Peyer's patch (tissue), 4 donors: ENCODE data around the gene CYP2A6. TPM values are rescaled to one million over a fixed set of nuclear protein-coding genes. Genes with fewer than 3 reads are reported as not detected.
"Not testable (repeated sequence)": the region's sequence is repeated elsewhere in the genome, so short reads cannot be mapped to it uniquely, and the experiment has no call there.

ENCODE experiments used
- DNase-seq, 3 donors: peaks; one replicate each; pipeline ENCODE4 v3.0.0-alpha.2; 2017 to 2019
- H3K27ac ChIP-seq, 4 donors: fragments of 200-600 bp; sonication (generic); one replicate each; pipeline ENCODE4 v1.5.1; 2016 to 2019
- H3K27me3 ChIP-seq, 2 donors: fragments of 200-600 bp; sonication (generic); one replicate each; pipeline ENCODE4 v1.5.1; 2019
- H3K36me3 ChIP-seq, 3 donors: fragments of 200-600 bp; sonication (generic); one replicate each; pipeline ENCODE4 v1.5.1; 2016 to 2019
- H3K4me1 ChIP-seq, 4 donors: fragments of 200-600 bp; sonication (generic); one replicate each; pipeline ENCODE4 v1.5.1; 2016 to 2019
- H3K4me3 ChIP-seq, 4 donors: fragments of 200-600 bp; sonication (generic); 1 replicate in 3 of 4; 2 replicates in 1 of 4; pipeline ENCODE4 v1.5.1; 2016 to 2019; ENCODE audit warnings: mild to moderate bottlenecking in 1 of 4
- H3K9me3 ChIP-seq, 4 donors: fragments of 200-600 bp; sonication (generic); one replicate each; pipeline ENCODE4 v1.5.1; 2016 to 2019; ENCODE audit warnings: mild to moderate bottlenecking in 1 of 4
- CTCF ChIP-seq, 6 experiments: fragments of 450-650 bp in 4 of 6; fragments of 200-600 bp in 2 of 6; sonication (generic) in 1 of 6; IDR thresholded peaks; one replicate each; pipeline ENCODE4 v1.5.1; 2017 to 2019; ENCODE audit warnings: antibody characterized with exemption in 6 of 6, mild to moderate bottlenecking in 3 of 6, moderate library complexity in 1 of 6
- POLR2A ChIP-seq, 2 donors: fragments of 450-650 bp; IDR thresholded peaks; one replicate each; pipeline ENCODE4 v1.5.1; 2017; ENCODE audit warnings: antibody characterized with exemption in 2 of 2, mild to moderate bottlenecking in 2 of 2, moderate library complexity in 2 of 2
- total RNA-seq, 4 donors: library from RNA; depleted of rRNA; stranded (reverse); fragments of >200 nt; gene quantifications; one replicate each; pipeline ENCODE4 v1.1.0, GENCODE V29; 2016

The CYP2A6 gene
- total RNA-seq, 4 donors from 2014 or later: not detected

GRCh38 chr19:40819479-40820234 lies 30.6 kb downstream of the CYP2A6 start:
- Histone ChIP-seq H3K4me1 (peaks cover 0 to 27% (median 0%) of the 10 kb centered on the region in 4 donors), H3K27ac (peak overlapping the region in 3 of 4 donors; percentile 5 to 69 (median 50))
- H3K4me3 ChIP-seq, H3K36me3 ChIP-seq, H3K9me3 ChIP-seq, H3K27me3 ChIP-seq: not testable (repeated sequence)
- TF ChIP-seq CTCF (IDR thresholded peaks at IDR 0.05): peak; percentile 72 to 99 (median 86)
- DNase-seq: peak in 2 of 3 donors; percentile 58 to 77

GRCh38 chr19:40818480-40819399 lies 31.5 kb downstream of the CYP2A6 start:
- not testable (repeated sequence) for H3K9me3 ChIP-seq
- peak overlapping the region in 3 of 4 donors; percentile 12 to 69 (median 50) for H3K27ac ChIP-seq
- peak; percentile 77 to 91 (median 85) for DNase-seq

GRCh38 chr19:40815223-40815622 lies 35.0 kb downstream of the CYP2A6 start:
- Histone ChIP-seq H3K27me3 (no peaks in the 10 kb centered on the region), H3K4me1 (peaks cover 0 to 35% (median 4%) of the 10 kb centered on the region in 4 donors), H3K9me3 (no peaks in the 10 kb centered on the region), H3K36me3 (no peaks in the 10 kb centered on the region), H3K27ac (no peak overlapping the region), H3K4me3 (no peak overlapping the region)
- DNase-seq: peak in 1 of 3 donors; percentile 39
- TF ChIP-seq POLR2A (IDR thresholded peaks at IDR 0.05): no peak
- TF ChIP-seq CTCF (IDR thresholded peaks at IDR 0.05): no peak

More at GRCh38 chr19:40818480-40819399, 31.5 kb downstream of the CYP2A6 start:
- Histone ChIP-seq H3K4me1 (peaks cover 0 to 27% (median 0%) of the 10 kb centered on the region in 4 donors), H3K4me3 (peak overlapping the region in 2 of 4 donors; percentile 31 to 34)
- not testable (repeated sequence) for H3K27me3 ChIP-seq, H3K36me3 ChIP-seq
- peak in 5 of 6 experiments; percentile 20 to 43 (median 34) for TF ChIP-seq CTCF (IDR thresholded peaks at IDR 0.05)

GRCh38 chr19:40813182-40813581 lies 37.1 kb downstream of the CYP2A6 start:
- H3K27me3 ChIP-seq: no peaks in the 10 kb centered on the region
- peak overlapping the region in 1 of 4 donors; percentile 50 for H3K27ac ChIP-seq
- no peak for TF ChIP-seq POLR2A (IDR thresholded peaks at IDR 0.05)
- TF ChIP-seq CTCF (IDR thresholded peaks at IDR 0.05): no peak
- no peaks in the 10 kb centered on the region for H3K9me3 ChIP-seq
- H3K36me3 ChIP-seq: peaks cover 0 to 9% (median 0%) of the 10 kb centered on the region in 3 donors
- H3K4me1 ChIP-seq: peaks cover 0 to 34% (median 4%) of the 10 kb centered on the region in 4 donors
- no peak overlapping the region for H3K4me3 ChIP-seq
- no peak for DNase-seq

- Histone ChIP-seq H3K27ac (peak overlapping the region in 1 of 4 donors; percentile 50), H3K4me1 (peaks cover 0 to 36% (median 4%) of the 10 kb centered on the region in 4 donors), H3K36me3 (peaks cover 0 to 15% (median 0%) of the 10 kb centered on the region in 3 donors)
- H3K4me3 ChIP-seq, DNase-seq, H3K27me3 ChIP-seq, H3K9me3 ChIP-seq: not testable (repeated sequence)
Measured at GRCh38 chr19:40812571-40812970, 37.7 kb downstream of the CYP2A6 start.
